Spleen (tissue), 7 donors: Measurements from ENCODE around the gene ATE1.

Experiments used
- POLR2A ChIP-seq, 3 donors: fragments of 450-650 bp; IDR thresholded peaks; one replicate each; pipeline ENCODE4 v1.5.1; 2017; ENCODE audit warnings: antibody characterized with exemption in 3 of 3, mild to moderate bottlenecking in 1 of 3
- TF ChIP-seq, protein P1 (sequence below), 11 experiments: fragments of 200-600 bp in 7 of 11; fragments of 450-650 bp in 4 of 11; sonication (generic) in 4 of 11; IDR thresholded peaks in 8 of 11; conservative IDR thresholded peaks in 3 of 11; 1 replicate in 7 of 11; 2 replicates in 4 of 11; pipeline versions ENCODE4 v1.4.0 to v1.8.0; 2016 to 2021; ENCODE audit warnings: antibody characterized with exemption in 11 of 11, inconsistent platforms in 4 of 11, mild to moderate bottlenecking in 1 of 11
- donor health status: DM: no; HTN: no; CAD: no; lungs with moderate emphysema.
- donor health status: DM: no; HTN: no; CAD: no.
- donor health status: DM: no; HTN: no; CAD: no.

DNA sequence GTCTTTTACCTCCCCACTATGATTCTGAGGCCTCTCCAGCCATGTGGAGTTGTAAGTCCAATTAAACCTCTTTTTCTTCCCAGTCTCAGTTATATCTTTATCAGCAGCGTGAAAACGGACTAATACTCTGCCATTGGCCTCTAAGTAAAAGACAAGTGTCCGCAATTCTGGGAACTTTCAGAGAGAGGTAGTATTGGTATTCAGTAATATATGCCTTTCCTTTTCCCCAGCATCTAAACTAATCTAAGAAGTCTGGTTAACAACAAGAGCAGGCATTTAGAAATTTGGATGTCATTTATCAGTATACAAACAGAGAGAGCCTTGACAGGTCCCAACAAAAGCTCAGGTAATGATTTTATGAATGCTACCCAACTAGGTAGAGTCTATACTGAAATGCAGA is 95.2 kb downstream of the ATE1 start:
- no peak for TF ChIP-seq POLR2A (IDR thresholded peaks at IDR 0.05)
- TF ChIP-seq, protein P1, sequence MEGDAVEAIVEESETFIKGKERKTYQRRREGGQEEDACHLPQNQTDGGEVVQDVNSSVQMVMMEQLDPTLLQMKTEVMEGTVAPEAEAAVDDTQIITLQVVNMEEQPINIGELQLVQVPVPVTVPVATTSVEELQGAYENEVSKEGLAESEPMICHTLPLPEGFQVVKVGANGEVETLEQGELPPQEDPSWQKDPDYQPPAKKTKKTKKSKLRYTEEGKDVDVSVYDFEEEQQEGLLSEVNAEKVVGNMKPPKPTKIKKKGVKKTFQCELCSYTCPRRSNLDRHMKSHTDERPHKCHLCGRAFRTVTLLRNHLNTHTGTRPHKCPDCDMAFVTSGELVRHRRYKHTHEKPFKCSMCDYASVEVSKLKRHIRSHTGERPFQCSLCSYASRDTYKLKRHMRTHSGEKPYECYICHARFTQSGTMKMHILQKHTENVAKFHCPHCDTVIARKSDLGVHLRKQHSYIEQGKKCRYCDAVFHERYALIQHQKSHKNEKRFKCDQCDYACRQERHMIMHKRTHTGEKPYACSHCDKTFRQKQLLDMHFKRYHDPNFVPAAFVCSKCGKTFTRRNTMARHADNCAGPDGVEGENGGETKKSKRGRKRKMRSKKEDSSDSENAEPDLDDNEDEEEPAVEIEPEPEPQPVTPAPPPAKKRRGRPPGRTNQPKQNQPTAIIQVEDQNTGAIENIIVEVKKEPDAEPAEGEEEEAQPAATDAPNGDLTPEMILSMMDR (IDR thresholded peaks at IDR 0.05 in 8 of 11, conservative IDR thresholded peaks at IDR 0.05 in 3 of 11) = no peak
